Transverse colon (tissue), 3 donors: ENCODE measurements around the gene PLK2.

Experiments
- CTCF ChIP-seq, 5 experiments: fragments of 200-600 bp in 3 of 5; fragments of 450-650 bp in 2 of 5; sonication (generic) in 3 of 5; IDR thresholded peaks; 1 replicate in 2 of 5; 2 replicates in 3 of 5; pipeline ENCODE4 v1.5.1; 2016 to 2017; ENCODE audit warnings: antibody characterized with exemption in 5 of 5, inconsistent platforms in 3 of 5, mild to moderate bottlenecking in 2 of 5, moderate library complexity in 1 of 5
- POLR2A ChIP-seq: fragments of 450-650 bp; IDR thresholded peaks from one replicate; pipeline ENCODE4 v1.6.1; 2016; ENCODE audit warnings: antibody characterized with exemption, mild to moderate bottlenecking, moderate library complexity

- no peak for TF ChIP-seq POLR2A
- TF ChIP-seq CTCF (IDR thresholded peaks at IDR 0.05) = peak; percentile 55 to 75 (median 68)
Observed at GRCh38 chr5:58498340-58498942, 38.6 kb upstream of the PLK2 start.
